GM15510 (cell line): ENCODE data around the gene GREB1L.

Experiments used
- POLR2A ChIP-seq: IDR thresholded peaks from 3 replicates; pipeline ENCODE4 v1.6.1; 2011; ENCODE audit warnings: borderline replicate concordance; ENCODE audit not compliant: insufficient read length; ENCODE audit errors: extremely low read depth

GREB1L gene

DNA sequence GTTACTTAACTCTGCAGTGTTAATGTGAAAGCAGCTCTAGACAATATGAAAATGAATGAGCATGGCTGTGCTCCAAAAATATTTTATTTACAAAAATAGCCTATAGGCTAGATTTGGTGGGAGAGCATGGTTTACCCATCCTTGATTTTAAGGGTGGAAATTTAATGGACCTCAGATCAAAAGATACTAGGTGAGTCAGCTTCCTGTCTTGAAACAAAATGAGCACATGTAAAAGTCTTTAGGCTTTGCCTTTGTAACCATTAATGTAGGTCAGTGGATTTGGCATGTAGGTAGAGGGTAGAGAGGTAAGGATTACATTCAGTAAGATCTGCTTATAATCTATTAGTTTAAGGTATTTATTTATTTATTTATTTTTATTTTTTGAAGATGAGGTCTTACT is 72.7 kb downstream of the GREB1L start:
- TF ChIP-seq POLR2A = no peak

DNA sequence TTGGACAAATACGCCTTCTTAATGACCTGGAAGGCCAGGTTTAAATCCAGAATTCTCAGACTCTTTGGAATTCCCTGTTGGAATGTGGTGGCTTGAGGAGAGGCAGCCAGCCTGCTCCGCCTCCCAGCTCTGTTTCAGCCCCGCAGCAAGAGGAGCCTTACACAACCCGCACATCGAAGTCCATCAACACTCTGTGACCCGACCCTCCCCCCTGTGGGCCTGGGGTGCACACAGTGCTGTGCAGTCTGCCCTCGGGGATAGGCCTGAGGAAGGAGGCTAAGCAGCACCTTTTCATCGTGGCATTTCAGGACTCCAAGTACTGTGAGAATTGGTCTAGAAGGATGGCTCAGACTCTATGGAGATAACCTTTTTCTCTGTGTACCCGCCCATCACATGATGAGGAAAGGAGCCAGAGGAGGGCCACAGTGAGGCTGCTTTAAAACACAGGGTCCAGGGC is 73.7 kb downstream of the GREB1L start:
- TF ChIP-seq POLR2A = no peak

DNA sequence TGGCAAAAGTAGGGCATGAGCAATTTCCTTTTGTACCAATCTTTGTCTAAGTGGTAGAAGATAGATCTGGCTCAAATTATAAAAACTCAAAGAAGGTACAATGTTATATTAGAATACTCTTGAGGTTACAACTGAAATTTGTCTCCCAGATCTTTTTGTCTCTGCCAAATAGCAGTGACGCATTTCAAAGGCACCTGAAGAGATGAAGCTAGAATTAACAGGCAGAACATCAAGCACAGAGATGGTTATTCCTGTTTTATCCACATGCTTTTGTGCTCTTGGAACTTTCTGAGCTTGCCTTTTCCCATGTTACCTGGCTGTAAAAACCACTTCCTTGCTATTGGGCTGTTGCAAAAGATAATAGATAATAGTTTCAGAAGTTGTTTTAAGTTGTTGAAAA is 74.3 kb downstream of the GREB1L start:
- TF ChIP-seq POLR2A = no peak

- no peak for TF ChIP-seq POLR2A
Measured at GRCh38 chr18:21321711-21322110, 79.7 kb downstream of the GREB1L start.

DNA sequence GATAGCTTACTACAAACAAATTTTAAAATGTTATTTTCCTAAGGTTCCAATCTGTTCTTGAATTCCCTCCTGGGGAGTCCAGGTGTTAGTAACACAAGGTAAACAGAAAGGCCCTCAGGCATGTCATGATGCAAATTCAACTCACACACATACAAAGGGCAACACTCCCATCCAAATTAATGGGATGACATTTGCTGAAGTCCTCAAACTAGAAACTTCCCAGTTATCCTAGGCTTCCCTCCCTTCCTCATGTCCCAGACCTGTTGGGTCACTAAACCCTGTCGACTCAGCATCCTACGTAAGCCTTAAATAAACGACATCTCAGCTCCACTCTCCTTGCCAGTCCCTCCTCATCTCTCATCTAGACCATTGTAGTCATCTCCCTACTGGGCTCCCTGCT is 85.1 kb downstream of the GREB1L start:
- no peak for TF ChIP-seq POLR2A

GRCh38 chr18:21330122-21330701 is 88.2 kb downstream of the GREB1L start:
- no peak for TF ChIP-seq POLR2A

DNA sequence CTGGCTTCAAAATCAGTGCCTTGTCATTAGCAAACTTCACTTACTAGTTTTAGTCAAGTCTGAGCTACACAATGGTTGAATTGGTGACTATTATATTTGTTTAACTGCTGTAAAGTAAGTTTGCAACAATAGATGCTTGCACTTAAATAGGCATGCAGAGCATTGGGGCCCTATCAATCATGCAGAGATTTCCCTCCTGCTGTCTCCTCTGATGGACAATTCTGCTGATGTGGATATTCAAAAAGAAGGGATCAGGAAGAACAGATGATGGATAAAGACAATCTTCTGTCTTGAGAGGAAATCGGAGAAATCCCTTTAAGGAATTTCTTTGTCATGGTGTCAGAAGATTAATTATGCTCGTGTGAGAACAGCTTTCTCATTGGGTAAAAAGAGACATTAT is 89.0 kb downstream of the GREB1L start:
- TF ChIP-seq POLR2A = no peak

DNA sequence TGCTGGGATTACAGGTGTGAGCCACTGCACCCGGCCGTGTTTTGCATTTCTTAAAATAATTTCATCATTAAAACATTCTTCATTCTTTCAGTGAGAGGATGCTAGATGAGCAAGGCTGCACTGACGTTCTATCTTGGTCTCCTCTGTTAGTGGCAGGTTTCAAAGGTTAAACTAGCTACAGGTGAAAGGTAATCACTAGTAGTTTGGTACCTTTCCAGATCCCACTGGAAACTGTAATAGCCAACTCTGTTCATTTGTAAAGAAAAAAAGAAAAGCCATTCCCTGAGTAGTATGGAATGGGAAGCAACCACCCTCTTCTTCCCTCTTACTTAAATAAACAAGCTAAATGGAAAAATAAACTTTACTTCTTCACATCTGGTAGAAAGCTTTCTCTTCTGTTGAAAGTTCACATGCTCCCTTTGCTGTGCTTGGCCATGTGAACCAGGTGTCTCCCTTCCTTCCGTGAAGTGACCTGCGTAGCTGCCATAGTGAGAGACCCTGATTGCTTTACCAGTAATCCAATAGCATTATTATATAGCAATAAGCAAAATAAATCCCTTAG is 94.0 kb downstream of the GREB1L start:
- no peak for TF ChIP-seq POLR2A

DNA sequence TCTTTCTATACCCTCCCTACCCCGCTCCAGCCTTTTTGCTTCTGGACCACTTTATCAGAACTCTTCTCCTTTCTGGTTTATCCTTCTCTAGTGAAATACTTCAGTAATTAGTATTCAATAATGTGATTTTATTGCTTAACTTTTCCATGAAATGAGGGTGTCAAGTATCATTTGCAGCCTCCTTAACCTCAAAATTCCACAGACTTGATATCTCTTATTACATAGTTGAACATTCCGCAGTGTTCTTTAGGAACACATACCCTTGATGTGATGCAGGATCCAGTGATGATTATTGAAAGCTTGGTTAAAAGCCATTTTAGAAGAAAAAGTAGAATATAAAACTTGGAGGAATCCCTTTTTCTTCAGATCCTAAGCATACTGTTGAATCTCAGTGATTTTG is 94.8 kb downstream of the GREB1L start:
- TF ChIP-seq POLR2A = no peak

DNA sequence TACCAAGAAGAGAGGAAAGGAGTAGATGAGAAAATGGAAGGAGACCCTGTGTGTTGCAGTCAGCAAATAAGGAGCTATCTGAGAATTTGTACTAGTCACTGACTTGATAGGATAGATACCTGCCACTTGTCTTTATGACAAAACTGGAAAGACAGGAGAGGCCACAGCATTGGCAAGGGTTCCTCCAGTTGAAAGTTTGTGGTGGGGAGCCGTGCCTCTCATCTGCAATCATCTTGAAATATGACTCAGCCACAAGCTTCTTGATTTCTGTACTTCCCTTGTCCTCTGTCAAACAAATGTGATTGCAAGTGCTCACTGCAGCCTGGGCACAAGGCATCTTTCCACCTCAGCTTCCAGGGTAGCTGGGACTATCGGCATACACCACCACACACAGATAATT is 99.1 kb downstream of the GREB1L start:
- TF ChIP-seq POLR2A = no peak

GRCh38 chr18:21342372-21342771 is 100.3 kb downstream of the GREB1L start:
- no peak for TF ChIP-seq POLR2A

- no peak for TF ChIP-seq POLR2A
Measured at GRCh38 chr18:21344860-21345259, 102.8 kb downstream of the GREB1L start.

DNA sequence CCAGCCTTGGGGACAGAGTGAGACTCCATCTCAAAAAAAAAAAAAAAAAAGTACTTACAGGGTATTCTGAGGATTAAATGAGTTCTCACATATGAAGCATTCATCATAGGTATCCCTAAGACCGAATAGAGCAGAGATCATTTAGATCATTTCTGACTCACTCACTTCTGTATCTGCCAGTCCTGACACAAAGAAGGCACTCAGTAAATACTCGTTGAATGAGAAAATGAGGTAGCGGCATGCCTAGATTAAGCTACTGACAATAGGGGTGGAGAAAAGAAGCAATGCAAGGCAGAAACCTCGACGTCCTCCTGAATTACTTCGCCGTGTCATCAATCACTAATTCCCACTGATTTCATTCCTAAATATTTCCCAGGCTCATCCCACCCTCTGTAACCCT is 103.8 kb downstream of the GREB1L start:
- TF ChIP-seq POLR2A = no peak

GRCh38 chr18:21359746-21360145 is 117.7 kb downstream of the GREB1L start:
- no peak for TF ChIP-seq POLR2A

GRCh38 chr18:21361307-21361880 is 119.4 kb downstream of the GREB1L start:
- TF ChIP-seq POLR2A = no peak

DNA sequence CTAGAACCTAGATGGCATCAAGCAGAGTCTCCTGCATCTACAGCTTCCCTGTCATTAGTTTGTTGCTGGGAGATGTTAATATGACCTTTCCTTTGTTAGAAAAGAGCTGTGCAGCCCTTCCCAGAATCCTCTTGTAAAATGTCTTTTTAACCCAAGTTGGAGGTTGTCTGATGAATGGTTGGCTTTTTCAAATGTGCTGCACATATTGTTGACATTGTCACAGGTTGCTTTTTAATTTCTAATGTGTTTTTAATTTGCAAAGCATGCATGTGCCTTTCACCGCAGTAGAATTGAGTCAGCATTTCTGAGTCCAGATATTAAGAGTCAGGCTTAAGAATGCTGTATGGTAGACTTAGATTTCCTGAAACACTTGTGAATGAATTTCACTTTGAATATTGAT is 120.8 kb downstream of the GREB1L start:
- TF ChIP-seq POLR2A = no peak
